Trophoblast cell (in vitro differentiated cells and primary cell): ENCODE results near the gene KCNC4.

Experiments
- DNase-seq, 2 donors: peaks; one replicate each; pipeline ENCODE4 v3.0.0-alpha.2; 2016
- H2AFZ ChIP-seq: 2 replicates; pipeline ENCODE4 v1.6.1; 2013; ENCODE audit warnings: low read length, moderate library complexity, mild to moderate bottlenecking; ENCODE audit not compliant: insufficient read depth, poor library complexity
- H2AK5ac ChIP-seq: 2 replicates; pipeline ENCODE4 v1.6.1; 2013; ENCODE audit warnings: mild to moderate bottlenecking, low read length
- H2BK120ac ChIP-seq: 2 replicates; pipeline ENCODE4 v1.6.1; 2013; ENCODE audit warnings: low read length, mild to moderate bottlenecking, moderate library complexity; ENCODE audit not compliant: insufficient read depth, poor library complexity
- H2BK12ac ChIP-seq: 2 replicates; pipeline ENCODE4 v1.6.1; 2013; ENCODE audit warnings: mild to moderate bottlenecking, low read length, moderate library complexity
- H2BK5ac ChIP-seq: 2 replicates; pipeline ENCODE4 v1.6.1; 2013; ENCODE audit warnings: low read length, low read depth, moderate library complexity, mild to moderate bottlenecking; ENCODE audit not compliant: poor library complexity
- H3K14ac ChIP-seq: 2 replicates; pipeline ENCODE4 v1.6.1; 2013; ENCODE audit warnings: mild to moderate bottlenecking, low read length
- H3K18ac ChIP-seq: 2 replicates; pipeline ENCODE4 v1.6.1; 2013; ENCODE audit warnings: mild to moderate bottlenecking, low read length
- H3K23ac ChIP-seq: 2 replicates; pipeline ENCODE4 v1.6.1; 2013; ENCODE audit warnings: low read length
- H3K27ac ChIP-seq: 2 replicates; pipeline ENCODE4 v1.5.1; 2013; ENCODE audit warnings: low read depth, mild to moderate bottlenecking, inconsistent platforms, low read length, moderate library complexity
- H3K27me3 ChIP-seq: 2 replicates; pipeline ENCODE4 v1.6.1; 2013; ENCODE audit warnings: inconsistent platforms, mild to moderate bottlenecking, low read length, moderate library complexity; ENCODE audit not compliant: insufficient read depth
- H3K36me3 ChIP-seq, 2 experiments: 1 replicate in 1 of 2; 2 replicates in 1 of 2; pipeline ENCODE4 v1.6.1; 2013; ENCODE audit warnings: low read length in 2 of 2, mild to moderate bottlenecking in 2 of 2, moderate library complexity in 1 of 2; ENCODE audit not compliant: insufficient read depth in 2 of 2, control insufficient read depth in 1 of 2
- H3K4ac ChIP-seq: 2 replicates; pipeline ENCODE4 v1.6.1; 2013; ENCODE audit warnings: low read depth, mild to moderate bottlenecking, low read length, moderate library complexity
- H3K4me1 ChIP-seq, 2 experiments: 1 replicate in 1 of 2; 2 replicates in 1 of 2; pipeline ENCODE4 v1.6.1; 2013; ENCODE audit warnings: low read length in 2 of 2, mild to moderate bottlenecking in 2 of 2, moderate library complexity in 1 of 2; ENCODE audit not compliant: insufficient read depth in 2 of 2, control insufficient read depth in 1 of 2
- H3K4me2 ChIP-seq: 2 replicates; pipeline ENCODE4 v1.6.1; 2013; ENCODE audit warnings: inconsistent platforms, mild to moderate bottlenecking, low read length, moderate library complexity
- H3K4me3 ChIP-seq: 2 replicates; pipeline ENCODE4 v1.5.1; 2013; ENCODE audit warnings: mild to moderate bottlenecking, low read depth, low read length, inconsistent platforms
- H3K79me1 ChIP-seq: one replicate; pipeline ENCODE4 v1.6.1; 2013; ENCODE audit warnings: low read length
- H3K79me2 ChIP-seq: 2 replicates; pipeline ENCODE4 v1.6.1; 2013; ENCODE audit warnings: low read length, mild to moderate bottlenecking; ENCODE audit not compliant: control insufficient read depth, insufficient read depth, poor library complexity
- H3K9ac ChIP-seq: 2 replicates; pipeline ENCODE4 v1.6.1; 2013; ENCODE audit warnings: mild to moderate bottlenecking, low read length
- H3K9me3 ChIP-seq: 2 replicates; pipeline ENCODE4 v1.6.1; 2013; ENCODE audit warnings: low read depth, mild to moderate bottlenecking, control low read depth, inconsistent platforms, low read length; ENCODE audit not compliant: insufficient read depth
- H4K12ac ChIP-seq: 2 replicates; pipeline ENCODE4 v1.6.1; 2013; ENCODE audit warnings: low read depth, mild to moderate bottlenecking, low read length, moderate library complexity
- H4K8ac ChIP-seq: 2 replicates; pipeline ENCODE4 v1.6.1; 2013; ENCODE audit warnings: low read depth, mild to moderate bottlenecking, low read length, moderate library complexity
- H4K91ac ChIP-seq: one replicate; pipeline ENCODE4 v1.6.1; 2013; ENCODE audit warnings: low read depth, mild to moderate bottlenecking, low read length, moderate library complexity
- WGBS: extraction: QIAGEN DNeasy Blood & Tissue Kit; methylation state at CpG from one replicate; pipeline ENCODE4 v1.1.7; 2013; ENCODE audit warnings: missing lambda C conversion rate; ENCODE audit not compliant: insufficient read length, insufficient coverage; ENCODE audit errors: extremely low coverage; 5-methylcytosine and 5-hydroxymethylcytosine counted together

The KCNC4 gene

GRCh38 chr1:110249256-110249655, 39.1 kb downstream of the KCNC4 start:
- H2BK5ac ChIP-seq = no peak overlapping the region
- H3K79me2 ChIP-seq = no peaks in the 10 kb centered on the region
- no peak overlapping the region for H3K18ac ChIP-seq
- no peak overlapping the region for H2BK120ac ChIP-seq
- H2BK12ac ChIP-seq = no peak overlapping the region
- H3K4ac ChIP-seq = no peak overlapping the region
- H3K23ac ChIP-seq = no peak overlapping the region
- WGBS = no CpG with 5 or more reads among the region's 4 CpGs
- no peaks in the 10 kb centered on the region for H3K79me1 ChIP-seq
- no peaks in the 10 kb centered on the region for H3K36me3 ChIP-seq
- H3K9ac ChIP-seq = no peak overlapping the region
- no peak overlapping the region for H4K12ac ChIP-seq
- H3K9me3 ChIP-seq = no peaks in the 10 kb centered on the region
- H3K14ac ChIP-seq = no peak overlapping the region
- no peak overlapping the region for H3K4me2 ChIP-seq
- DNase-seq = no peak
- no peak overlapping the region for H3K27ac ChIP-seq
- H3K4me1 ChIP-seq = no peaks in the 10 kb centered on the region
- no peak overlapping the region for H2AFZ ChIP-seq
- H3K27me3 ChIP-seq = no peaks in the 10 kb centered on the region
- no peak overlapping the region for H4K8ac ChIP-seq
- no peak overlapping the region for H2AK5ac ChIP-seq
- no peak overlapping the region for H3K4me3 ChIP-seq
- H4K91ac ChIP-seq = no peak overlapping the region

GRCh38 chr1:110250008-110250407, 39.9 kb downstream of the KCNC4 start:
- Histone ChIP-seq H2AK5ac (no peak overlapping the region), H4K91ac (no peak overlapping the region), H4K8ac (no peak overlapping the region), H3K23ac (no peak overlapping the region), H2BK5ac (no peak overlapping the region), H3K27me3 (no peaks in the 10 kb centered on the region), H3K27ac (no peak overlapping the region), H2BK120ac (no peak overlapping the region), H3K9ac (no peak overlapping the region), H2AFZ (no peak overlapping the region), H3K4me2 (no peak overlapping the region), H2BK12ac (no peak overlapping the region), H3K14ac (no peak overlapping the region), H3K79me1 (no peaks in the 10 kb centered on the region), H4K12ac (no peak overlapping the region), H3K18ac (no peak overlapping the region), H3K4ac (no peak overlapping the region), H3K4me1 (no peaks in the 10 kb centered on the region), H3K9me3 (no peaks in the 10 kb centered on the region), H3K36me3 (no peaks in the 10 kb centered on the region), H3K79me2 (no peaks in the 10 kb centered on the region), H3K4me3 (no peak overlapping the region)
- DNase-seq = no peak
- WGBS = no CpG with 5 or more reads among the region's 4 CpGs

GRCh38 chr1:110250749-110251148, 40.6 kb downstream of the KCNC4 start:
- H3K4me3 ChIP-seq = no peak overlapping the region
- no peak overlapping the region for H3K23ac ChIP-seq
- WGBS = no CpG with 5 or more reads among the region's 2 CpGs
- no peak overlapping the region for H2BK12ac ChIP-seq
- no peaks in the 10 kb centered on the region for H3K27me3 ChIP-seq
- H3K4me1 ChIP-seq = no peaks in the 10 kb centered on the region
- no peak overlapping the region for H4K91ac ChIP-seq
- no peak overlapping the region for H4K12ac ChIP-seq
- H3K14ac ChIP-seq = no peak overlapping the region
- H3K4ac ChIP-seq = no peak overlapping the region
- no peaks in the 10 kb centered on the region for H3K36me3 ChIP-seq
- H2AFZ ChIP-seq = no peak overlapping the region
- H3K9me3 ChIP-seq = no peaks in the 10 kb centered on the region
- no peak overlapping the region for H2AK5ac ChIP-seq
- H2BK120ac ChIP-seq = no peak overlapping the region
- H3K9ac ChIP-seq = no peak overlapping the region
- no peaks in the 10 kb centered on the region for H3K79me1 ChIP-seq
- H4K8ac ChIP-seq = no peak overlapping the region
- no peak overlapping the region for H2BK5ac ChIP-seq
- no peaks in the 10 kb centered on the region for H3K79me2 ChIP-seq
- no peak overlapping the region for H3K18ac ChIP-seq
- DNase-seq = no peak
- H3K27ac ChIP-seq = no peak overlapping the region
- H3K4me2 ChIP-seq = no peak overlapping the region

DNA sequence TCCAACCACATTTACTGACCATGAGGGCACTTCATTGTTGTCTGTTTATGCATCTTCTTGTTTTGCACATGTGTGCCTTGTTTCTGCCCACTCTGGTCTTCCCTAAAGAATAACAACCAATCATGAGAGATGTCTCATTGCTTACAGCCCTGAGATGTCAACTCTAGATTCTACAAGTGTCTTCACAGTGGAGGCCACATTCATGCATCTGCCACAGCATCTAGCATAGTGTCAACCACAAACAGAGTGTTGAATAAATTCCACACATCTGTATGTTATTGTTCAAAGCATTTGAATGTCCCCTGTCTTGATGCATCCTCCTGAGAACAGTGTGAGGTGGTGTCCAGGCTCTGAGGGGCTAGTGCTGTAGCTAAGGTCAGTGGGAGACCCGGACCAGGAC, 43.1 kb downstream of the KCNC4 start:
- H2BK120ac ChIP-seq = no peak overlapping the region
- H3K4me3 ChIP-seq = no peak overlapping the region
- no peak for DNase-seq
- no peak overlapping the region for H4K91ac ChIP-seq
- H3K27me3 ChIP-seq = no peaks in the 10 kb centered on the region
- no peaks in the 10 kb centered on the region for H3K79me1 ChIP-seq
- no peak overlapping the region for H2AK5ac ChIP-seq
- no peak overlapping the region for H2AFZ ChIP-seq
- no peak overlapping the region for H4K12ac ChIP-seq
- H3K27ac ChIP-seq = no peak overlapping the region
- no peak overlapping the region for H3K4ac ChIP-seq
- no peak overlapping the region for H3K4me2 ChIP-seq
- H3K36me3 ChIP-seq = no peaks in the 10 kb centered on the region
- H3K14ac ChIP-seq = no peak overlapping the region
- H2BK12ac ChIP-seq = no peak overlapping the region
- H4K8ac ChIP-seq = no peak overlapping the region
- no peak overlapping the region for H3K18ac ChIP-seq
- no peaks in the 10 kb centered on the region for H3K4me1 ChIP-seq
- no peak overlapping the region for H3K9ac ChIP-seq
- H3K79me2 ChIP-seq = no peaks in the 10 kb centered on the region
- no CpG with 5 or more reads among the region's 1 CpG for WGBS
- H3K9me3 ChIP-seq = no peaks in the 10 kb centered on the region
- H3K23ac ChIP-seq = no peak overlapping the region
- no peak overlapping the region for H2BK5ac ChIP-seq
